ENCODE results near the gene DDN. TPM values are rescaled to one million over a fixed set of nuclear protein-coding genes. Genes with fewer than 3 reads are reported as not detected.

DDN gene
- total RNA-seq, 3 donors from 2014 or later = under 0.01 to 0.16 TPM; not detected in 1

DNA sequence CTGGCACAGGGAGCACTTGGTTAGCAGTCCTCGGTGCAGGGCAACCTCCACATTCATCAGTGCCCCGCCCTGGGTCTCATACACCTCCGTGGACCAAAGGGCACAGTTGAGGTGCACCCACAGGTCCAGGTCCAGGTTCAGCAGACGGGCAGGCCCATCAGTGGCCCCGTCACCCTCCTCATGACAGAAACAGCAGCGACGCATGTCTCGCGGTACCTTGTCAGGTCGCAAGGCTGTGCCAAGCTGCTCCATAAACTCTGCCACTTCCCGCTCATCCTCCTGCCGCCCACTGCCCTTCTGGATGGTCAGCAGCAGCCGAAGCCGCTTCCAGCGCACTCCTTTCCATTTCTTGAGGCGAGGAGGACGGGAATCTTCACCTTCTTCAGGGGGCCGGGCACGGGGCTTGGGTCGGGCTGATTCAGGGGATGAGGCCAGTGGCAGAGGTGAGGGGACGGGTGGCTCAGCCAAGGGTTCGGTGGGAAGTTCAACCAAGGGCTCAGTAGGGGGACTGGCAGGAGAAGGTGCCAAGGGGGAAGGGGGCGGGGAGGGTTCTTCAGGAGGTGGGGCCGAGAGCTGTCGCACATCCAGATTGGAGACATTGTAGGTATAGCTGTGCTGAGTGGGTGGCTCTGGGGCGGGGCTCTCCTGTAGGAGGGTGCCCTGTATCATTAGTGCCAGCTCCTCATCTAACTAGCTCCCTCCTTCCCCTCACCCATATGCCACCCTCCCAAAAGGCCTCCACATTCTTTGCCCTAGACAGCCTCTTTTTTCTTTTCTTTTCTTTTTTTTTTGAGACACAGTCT lies 27.7 kb upstream of the DDN start:
- H3K4me3 ChIP-seq = no peak overlapping the region
- no peak for TF ChIP-seq CTCF (IDR thresholded peaks at IDR 0.05)
- TF ChIP-seq POLR2AphosphoS5 (IDR thresholded peaks at IDR 0.05) = no peak
- no peak for TF ChIP-seq POLR2A (IDR thresholded peaks at IDR 0.05)
- H3K36me3 ChIP-seq = no peaks in the 10 kb centered on the region
- H3K27ac ChIP-seq = no peak overlapping the region
- H3K27me3 ChIP-seq = no peaks in the 10 kb centered on the region
- no peaks in the 10 kb centered on the region for H3K4me1 ChIP-seq
- intact Hi-C loops (cut with DNase I; ENCODE audit: low total_unique reads) = no loop called here
- DNase-seq (ENCODE audit: low spot score in 2 of 2) = no peak
- H3K9me3 ChIP-seq = no peaks in the 10 kb centered on the region

DNA sequence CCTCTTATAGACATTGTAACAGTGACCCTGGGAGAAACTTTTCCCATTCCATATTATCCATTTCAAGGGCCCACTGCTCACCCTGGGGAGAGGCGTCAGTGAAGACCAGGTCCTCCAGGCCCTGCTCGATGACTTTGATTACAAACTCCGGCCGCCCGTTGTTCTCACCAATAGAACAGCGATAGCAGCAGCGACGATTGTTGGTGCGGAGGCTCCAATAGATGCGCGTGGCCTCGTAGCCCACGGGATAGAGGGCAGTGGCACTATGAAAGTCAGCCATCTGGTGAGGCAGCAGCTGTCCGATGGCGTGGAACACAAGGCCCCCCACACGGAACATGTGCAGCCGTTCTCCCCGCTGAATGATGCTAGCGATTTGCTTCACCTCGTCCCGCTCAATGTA lies 26.9 kb upstream of the DDN start:
- no peaks in the 10 kb centered on the region for H3K27me3 ChIP-seq
- H3K4me3 ChIP-seq = no peak overlapping the region
- no peaks in the 10 kb centered on the region for H3K9me3 ChIP-seq
- intact Hi-C loops (cut with DNase I; ENCODE audit: low total_unique reads) = no loop called here
- no peaks in the 10 kb centered on the region for H3K36me3 ChIP-seq
- no peak for DNase-seq (ENCODE audit: low spot score in 2 of 2)
- no peak overlapping the region for H3K27ac ChIP-seq
- TF ChIP-seq POLR2AphosphoS5 (IDR thresholded peaks at IDR 0.05) = no peak
- no peaks in the 10 kb centered on the region for H3K4me1 ChIP-seq

GRCh38 chr12:49025463-49025862 lies 26.3 kb upstream of the DDN start:
- TF ChIP-seq POLR2A (IDR thresholded peaks at IDR 0.05) = no peak
- TF ChIP-seq CTCF (IDR thresholded peaks at IDR 0.05) = no peak
- no peak for TF ChIP-seq POLR2AphosphoS5 (IDR thresholded peaks at IDR 0.05)
- Histone ChIP-seq H3K9me3 (no peaks in the 10 kb centered on the region), H3K27ac (no peak overlapping the region), H3K4me1 (no peaks in the 10 kb centered on the region), H3K27me3 (no peaks in the 10 kb centered on the region), H3K4me3 (no peak overlapping the region), H3K36me3 (no peaks in the 10 kb centered on the region)
- no peak for DNase-seq (ENCODE audit: low spot score in 2 of 2)
- intact Hi-C loops (cut with DNase I; ENCODE audit: low total_unique reads) = no loop called here

GRCh38 chr12:49024543-49024942 lies 25.4 kb upstream of the DDN start:
- Histone ChIP-seq H3K4me1 (peaks cover 0 to under 1% of the 10 kb centered on the region in 2 donors), H3K4me3 (no peak overlapping the region), H3K27me3 (no peaks in the 10 kb centered on the region), H3K9me3 (no peaks in the 10 kb centered on the region), H3K27ac (no peak overlapping the region), H3K36me3 (no peaks in the 10 kb centered on the region)
- intact Hi-C loops (cut with DNase I; ENCODE audit: low total_unique reads) = no loop called here
- no peak for TF ChIP-seq CTCF (IDR thresholded peaks at IDR 0.05)
- no peak for TF ChIP-seq POLR2A (IDR thresholded peaks at IDR 0.05)
- TF ChIP-seq POLR2AphosphoS5 (IDR thresholded peaks at IDR 0.05) = no peak
- DNase-seq (ENCODE audit: low spot score in 2 of 2) = no peak

DNA sequence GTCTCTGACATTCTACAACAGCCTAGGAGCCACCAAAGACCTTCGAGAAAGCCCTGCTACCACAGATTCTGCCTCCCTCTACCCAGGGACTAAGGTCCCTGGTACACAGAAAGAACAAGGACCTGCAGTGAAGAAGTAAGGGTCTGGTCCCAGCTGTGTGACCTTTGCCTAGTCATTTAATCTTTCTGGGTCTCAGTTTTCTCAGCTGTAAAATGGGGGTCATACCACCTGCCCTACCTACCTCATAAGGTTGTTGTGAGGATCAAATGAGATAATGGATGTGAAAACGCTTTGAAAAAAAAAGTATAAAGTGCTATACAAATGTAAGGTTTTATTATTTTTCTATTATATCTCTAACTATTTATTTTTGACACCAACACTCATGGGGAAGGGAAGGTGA lies 24.6 kb upstream of the DDN start:
- Histone ChIP-seq H3K36me3 (no peaks in the 10 kb centered on the region), H3K4me3 (no peak overlapping the region), H3K27me3 (no peaks in the 10 kb centered on the region), H3K9me3 (no peaks in the 10 kb centered on the region), H3K27ac (no peak overlapping the region), H3K4me1 (peaks cover 0 to 6% of the 10 kb centered on the region in 2 donors)
- TF ChIP-seq POLR2A (IDR thresholded peaks at IDR 0.05) (no peak), CTCF (IDR thresholded peaks at IDR 0.05) (no peak), POLR2AphosphoS5 (IDR thresholded peaks at IDR 0.05) (no peak)
- no peak for DNase-seq (ENCODE audit: low spot score in 2 of 2)
- intact Hi-C loops (cut with DNase I; ENCODE audit: low total_unique reads) = no loop called here
